HG02588 (cell line): Measurements from ENCODE around the gene OSBPL3.
"Not testable (repeated sequence)": the region's sequence is repeated elsewhere in the genome, so short reads cannot be mapped to it uniquely, and the experiment has no call there.

Experiments
- ATAC-seq: cut with Tn5 transposase; IDR thresholded peaks from one replicate; pipeline ENCODE4 v1.9.1; 2021; ENCODE audit warnings: mild to moderate bottlenecking, moderate library complexity; ENCODE audit not compliant: unreplicated experiment

Gene OSBPL3

DNA sequence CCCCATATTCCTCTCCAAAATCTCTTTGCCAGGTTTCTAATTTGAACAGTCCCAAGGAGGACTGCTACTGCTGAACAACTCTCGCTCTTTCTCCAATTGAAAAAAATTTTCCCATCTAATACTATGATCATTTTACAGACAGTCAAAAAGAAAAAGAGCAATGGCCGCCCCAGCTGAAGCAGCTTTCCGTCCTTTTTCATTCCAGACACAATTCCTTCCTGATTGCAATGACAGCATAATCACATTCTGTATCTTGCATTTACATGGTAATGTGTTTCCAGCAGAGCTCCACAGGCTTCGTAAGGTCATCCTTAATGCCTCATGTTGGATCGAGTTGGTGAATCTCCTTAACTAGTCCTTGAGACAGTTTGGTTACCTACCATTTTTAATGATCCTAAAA is 177.7 kb downstream of the OSBPL3 start:
- ATAC-seq: no peak

- no peak for ATAC-seq
These were observed 178.1 kb downstream of the OSBPL3 start for GRCh38 chr7:24801883-24802282.

DNA sequence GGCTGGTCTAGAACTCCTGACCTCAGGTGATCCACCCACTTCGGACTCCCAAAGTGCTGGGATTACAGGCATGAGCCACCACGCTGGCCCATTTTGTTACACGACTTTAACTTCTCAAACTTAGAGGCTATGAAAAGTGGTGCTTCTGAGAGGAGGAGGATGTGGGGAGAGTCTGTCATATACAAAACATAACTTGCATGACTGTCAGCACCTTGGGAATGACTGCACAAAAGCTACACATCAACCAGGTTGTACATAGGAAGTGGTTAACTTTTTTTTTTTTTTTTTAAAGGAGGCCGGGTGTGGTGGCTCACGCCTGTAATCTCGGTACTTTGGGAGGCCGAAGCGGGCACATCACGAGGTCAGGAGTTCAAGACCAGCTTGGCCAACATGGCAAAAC is 179.3 kb downstream of the OSBPL3 start:
- no peak for ATAC-seq

- ATAC-seq: no peak
These were observed 179.9 kb downstream of the OSBPL3 start for GRCh38 chr7:24800073-24800472.

GRCh38 chr7:24799506-24799905 is 180.5 kb downstream of the OSBPL3 start:
- no peak for ATAC-seq

DNA sequence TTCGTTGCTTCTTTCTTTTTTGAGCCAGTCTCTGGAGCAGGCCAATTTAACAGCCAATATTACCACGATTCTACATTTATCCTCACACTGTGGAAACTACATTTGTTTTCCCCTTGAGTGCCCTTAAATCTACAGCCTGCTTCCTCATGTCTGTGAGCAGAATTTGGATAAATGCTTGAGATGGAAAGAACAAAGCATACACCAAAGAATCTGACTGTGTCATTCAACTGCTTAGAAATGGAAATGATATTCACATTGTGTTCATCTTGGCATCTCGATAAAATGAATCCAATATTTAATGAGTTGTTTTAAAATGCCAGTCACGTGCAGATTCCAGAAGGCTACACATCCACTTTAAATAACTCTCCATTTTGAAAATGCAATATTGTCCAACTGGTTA is 181.7 kb downstream of the OSBPL3 start:
- no peak for ATAC-seq

- ATAC-seq: no peak
These were observed 182.7 kb downstream of the OSBPL3 start for GRCh38 chr7:24797270-24797669.

GRCh38 chr7:24795407-24795767 is 184.6 kb downstream of the OSBPL3 start:
- no peak for ATAC-seq

DNA sequence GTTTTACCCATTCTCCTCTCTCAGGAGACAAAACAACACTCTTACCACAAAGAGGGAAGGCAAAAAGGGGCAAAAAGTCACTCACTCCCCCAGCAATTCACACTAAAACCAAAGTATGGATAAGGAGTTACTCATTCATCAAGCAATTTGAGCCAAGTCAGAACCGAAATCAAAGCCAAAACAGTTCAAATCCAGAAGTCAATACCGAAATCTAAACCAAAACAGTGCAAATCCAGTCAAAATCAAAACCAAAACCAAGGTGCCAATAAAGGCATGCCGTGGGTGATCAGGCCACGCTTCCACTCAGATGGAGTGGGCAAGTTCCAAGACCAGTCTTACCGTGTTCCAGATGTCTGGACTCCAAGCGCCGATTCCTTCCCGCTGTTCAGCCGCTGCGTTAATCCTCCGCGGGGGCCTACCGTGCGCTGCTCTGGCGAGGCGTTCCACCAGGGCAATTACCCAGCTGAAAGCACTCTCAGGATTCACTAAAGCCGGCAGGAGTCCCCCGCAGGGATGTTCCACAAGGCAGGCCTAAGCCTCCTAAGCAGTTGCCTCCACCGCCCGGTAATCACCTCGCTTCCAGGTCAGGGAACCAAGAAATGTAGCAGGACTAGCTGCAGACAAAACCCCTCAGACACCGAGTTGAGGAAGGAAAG is 185.1 kb downstream of the OSBPL3 start:
- not testable (repeated sequence) for ATAC-seq

DNA sequence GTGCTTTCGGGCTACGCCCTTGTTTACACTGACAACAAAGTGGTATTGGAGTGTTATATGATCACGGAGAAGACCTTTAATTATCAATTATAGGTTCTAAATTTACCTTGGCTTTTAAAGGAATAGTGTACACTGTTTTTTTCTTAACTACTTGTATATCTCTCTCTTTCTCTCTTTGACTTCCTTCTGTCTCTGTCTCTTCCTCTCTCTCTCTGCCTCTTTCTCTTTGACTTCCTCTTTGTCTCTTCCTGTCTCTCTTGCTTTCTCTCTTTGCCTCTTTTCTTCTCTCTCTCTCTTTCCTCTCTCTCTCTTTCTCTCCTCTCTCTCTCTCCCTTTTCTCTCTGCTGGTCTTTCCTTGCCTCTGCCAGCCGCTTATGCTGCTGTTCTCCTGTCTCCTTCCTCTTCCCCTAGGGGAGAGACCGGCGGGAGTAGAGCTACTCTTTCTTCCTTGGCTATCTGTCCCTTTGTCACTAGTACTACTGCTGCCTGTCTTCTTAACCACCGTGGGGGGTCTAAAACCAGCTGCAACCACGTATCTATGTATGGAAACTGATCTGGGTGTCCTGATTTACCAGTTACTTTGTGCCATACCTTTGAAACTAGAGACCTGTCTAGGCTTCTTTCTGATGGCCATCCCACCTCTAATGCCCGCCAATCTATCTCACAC is 185.9 kb downstream of the OSBPL3 start:
- ATAC-seq: no peak

DNA sequence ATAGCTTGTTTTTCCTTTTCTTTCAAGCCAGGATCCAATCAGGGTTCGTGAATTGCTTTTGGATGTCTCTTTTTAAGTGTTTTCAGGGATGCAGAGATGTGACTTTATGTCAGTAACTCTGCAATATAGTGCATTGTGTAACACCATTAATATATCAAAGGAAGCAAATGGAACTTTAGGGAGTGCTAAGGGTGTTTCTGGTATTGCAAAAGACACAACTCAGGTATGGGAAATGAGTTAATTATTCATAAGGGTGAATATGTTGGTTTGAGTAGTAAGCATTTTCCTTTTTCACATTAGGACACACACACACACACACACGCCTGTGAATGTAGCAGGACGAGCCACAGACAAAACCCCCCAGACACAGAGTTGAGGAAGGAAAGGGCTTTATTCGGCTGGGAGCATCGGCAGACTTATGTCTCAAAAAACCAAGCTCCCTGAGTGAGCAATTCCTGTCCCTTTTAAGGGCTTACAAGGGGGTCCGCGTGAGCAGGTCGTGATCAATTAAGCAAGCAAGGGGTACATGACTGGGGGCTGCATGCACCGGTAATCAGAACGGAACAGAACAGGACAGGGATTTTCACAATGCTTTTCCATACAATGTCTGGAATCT is 190.9 kb downstream of the OSBPL3 start:
- ATAC-seq: no peak

- no peak for ATAC-seq
These were observed 191.9 kb downstream of the OSBPL3 start for GRCh38 chr7:24788075-24788474.

DNA sequence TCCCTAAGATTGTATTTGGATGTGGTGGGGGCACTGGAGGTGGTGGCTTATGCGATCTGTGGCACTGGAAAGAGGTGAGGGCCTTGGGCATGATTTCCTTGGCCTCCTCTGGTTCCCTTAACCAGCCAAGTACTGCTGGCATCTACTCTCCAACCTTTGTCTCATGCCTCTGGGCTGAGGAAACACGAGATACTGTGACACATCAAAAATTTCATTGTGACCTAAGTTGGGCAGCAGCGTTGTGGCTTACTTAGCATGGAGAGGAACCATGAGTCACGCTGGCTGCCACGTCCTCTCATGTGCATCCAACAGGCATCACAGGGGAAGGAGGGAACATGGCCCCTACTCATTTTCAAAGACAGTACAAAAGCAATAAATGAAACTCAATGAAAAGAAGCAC is 193.0 kb downstream of the OSBPL3 start:
- no peak for ATAC-seq

DNA sequence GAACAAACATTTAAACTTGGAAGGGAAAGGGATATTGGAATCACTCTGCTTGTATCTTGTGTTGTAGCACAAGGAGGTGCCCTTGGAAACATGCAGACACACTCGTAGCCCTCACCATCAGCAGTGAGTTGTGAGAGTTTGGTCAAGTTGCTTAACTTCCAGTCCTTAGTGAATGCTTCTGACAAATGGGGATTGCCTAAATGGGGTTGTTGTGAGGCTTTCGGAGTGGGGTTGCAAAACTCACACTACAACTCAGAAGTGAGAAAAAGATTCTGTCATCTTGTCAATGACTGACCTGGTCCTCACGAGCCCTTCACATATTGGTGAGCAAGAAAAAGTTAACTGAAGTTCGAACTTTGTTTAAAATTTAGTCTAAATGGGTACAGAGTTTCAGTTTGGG is 193.7 kb downstream of the OSBPL3 start:
- ATAC-seq: no peak

DNA sequence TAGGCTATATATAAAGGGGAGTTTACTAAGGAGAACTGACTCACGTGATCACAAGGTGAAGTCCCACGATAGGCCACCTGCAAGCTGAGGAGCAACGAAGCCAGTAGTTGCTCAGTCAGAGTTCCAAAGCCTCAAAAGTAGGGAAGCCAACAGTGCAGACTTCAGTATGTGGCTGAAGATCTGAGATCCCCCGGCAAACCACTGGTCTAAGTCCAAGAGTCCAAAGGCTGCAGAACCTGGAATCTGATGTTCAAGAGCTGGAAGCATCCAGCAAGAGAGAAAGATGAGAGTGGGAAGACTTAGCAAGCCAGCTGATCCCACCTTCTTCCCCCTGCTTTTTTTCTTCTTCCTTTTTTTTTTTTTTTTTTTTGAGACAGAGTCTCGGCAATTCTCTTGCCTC is 195.7 kb downstream of the OSBPL3 start:
- ATAC-seq: no peak

DNA sequence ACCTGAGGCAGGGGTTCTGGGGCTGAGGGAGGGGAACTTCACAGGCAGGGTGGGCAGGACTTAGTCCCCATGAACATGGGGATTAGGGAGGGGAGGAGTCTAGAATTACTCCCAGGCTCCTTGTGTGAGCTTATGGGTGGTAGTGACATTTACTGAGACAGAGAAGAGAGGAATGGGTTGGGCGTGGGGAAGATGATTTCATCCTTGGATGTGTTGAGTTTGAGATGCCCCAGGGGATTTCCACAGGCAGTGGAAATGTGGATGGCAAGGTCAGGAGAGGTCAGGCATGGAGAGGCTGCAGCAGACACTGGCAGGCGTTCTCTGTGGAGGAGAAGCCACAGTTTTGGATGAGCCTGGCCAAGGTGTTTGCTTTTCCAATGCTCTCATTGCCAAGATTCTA is 196.3 kb downstream of the OSBPL3 start:
- ATAC-seq: no peak

DNA sequence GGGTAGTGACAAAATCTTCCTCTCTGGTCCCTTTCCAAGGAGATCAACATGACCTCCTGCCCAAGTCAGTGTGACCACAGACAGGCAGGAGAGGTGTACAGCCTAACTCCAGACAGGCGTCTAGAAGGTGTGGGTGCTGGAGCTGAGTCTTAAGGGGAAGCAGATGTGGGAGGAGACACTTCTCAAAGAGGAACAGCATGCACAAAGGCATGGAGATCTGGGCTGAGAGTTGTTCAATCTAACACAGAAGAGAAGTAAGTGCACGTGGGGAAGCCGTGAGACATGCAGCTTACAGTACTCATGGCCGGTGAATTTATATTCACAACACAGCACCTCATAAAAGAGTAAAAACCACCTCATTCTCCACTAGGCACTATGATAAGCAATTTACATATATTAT is 198.9 kb downstream of the OSBPL3 start:
- no peak for ATAC-seq

DNA sequence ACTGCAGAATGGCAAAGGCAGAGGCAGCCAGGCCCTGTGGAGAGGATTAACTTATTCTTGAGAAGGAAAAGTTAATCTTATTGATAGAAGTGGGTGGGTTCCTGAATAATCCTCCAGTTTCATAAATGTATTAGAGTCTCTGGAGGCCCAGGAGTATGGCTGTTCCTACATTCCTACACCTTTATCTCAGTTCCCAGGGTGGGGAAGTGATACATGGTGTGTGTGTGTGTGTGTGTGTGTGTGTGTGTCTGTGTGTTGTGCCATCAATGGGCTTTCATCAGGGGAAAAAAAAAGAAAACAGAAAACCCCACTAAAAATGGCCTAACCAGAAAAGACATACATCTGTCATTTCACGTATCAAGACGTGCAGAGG is 200.7 kb downstream of the OSBPL3 start:
- no peak for ATAC-seq

- ATAC-seq: no peak
These were observed 201.3 kb downstream of the OSBPL3 start for GRCh38 chr7:24778543-24779282.

DNA sequence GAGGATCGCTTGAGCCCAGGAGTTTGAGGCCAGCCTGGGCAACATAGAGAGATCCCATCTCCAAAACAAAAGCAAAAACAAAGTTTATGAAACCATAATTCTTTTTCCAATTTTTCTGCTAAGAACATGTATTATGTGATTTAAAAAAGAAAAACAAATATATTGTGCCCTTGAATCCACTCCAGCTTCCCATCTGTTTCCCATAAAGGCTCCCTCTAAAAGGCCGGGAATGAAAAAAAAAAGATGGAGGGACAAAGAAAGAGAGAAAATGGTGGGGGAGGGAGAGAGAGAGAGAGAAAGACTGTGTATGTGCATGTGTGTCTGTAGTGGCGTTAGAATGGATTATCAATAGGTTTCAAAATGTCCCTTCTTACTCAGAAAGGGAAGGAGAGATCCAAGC is 202.2 kb downstream of the OSBPL3 start:
- ATAC-seq: no peak

DNA sequence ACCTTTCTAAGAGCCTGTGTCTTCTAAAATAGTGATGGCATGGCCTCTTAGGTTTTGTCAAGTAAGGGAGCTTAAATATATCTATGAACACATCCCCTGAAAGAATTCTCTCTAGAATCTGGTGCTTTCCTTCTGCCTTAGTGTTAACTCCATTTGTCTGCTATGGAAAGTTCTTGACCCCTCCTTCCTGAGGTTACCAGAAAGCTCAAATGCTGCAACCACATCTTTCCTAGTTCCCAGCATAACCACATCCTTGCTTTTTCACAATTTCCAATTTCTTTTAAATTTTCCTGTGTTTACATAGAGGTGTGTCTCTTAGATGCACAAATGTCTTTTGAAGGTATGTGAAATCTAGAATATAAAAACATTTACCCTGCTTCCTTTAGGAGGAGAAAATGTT is 206.3 kb downstream of the OSBPL3 start:
- ATAC-seq: no peak

- no peak for ATAC-seq
These were observed 210.1 kb downstream of the OSBPL3 start for GRCh38 chr7:24769851-24770250.
